ENCODE data around the gene ZBTB38.

DNA sequence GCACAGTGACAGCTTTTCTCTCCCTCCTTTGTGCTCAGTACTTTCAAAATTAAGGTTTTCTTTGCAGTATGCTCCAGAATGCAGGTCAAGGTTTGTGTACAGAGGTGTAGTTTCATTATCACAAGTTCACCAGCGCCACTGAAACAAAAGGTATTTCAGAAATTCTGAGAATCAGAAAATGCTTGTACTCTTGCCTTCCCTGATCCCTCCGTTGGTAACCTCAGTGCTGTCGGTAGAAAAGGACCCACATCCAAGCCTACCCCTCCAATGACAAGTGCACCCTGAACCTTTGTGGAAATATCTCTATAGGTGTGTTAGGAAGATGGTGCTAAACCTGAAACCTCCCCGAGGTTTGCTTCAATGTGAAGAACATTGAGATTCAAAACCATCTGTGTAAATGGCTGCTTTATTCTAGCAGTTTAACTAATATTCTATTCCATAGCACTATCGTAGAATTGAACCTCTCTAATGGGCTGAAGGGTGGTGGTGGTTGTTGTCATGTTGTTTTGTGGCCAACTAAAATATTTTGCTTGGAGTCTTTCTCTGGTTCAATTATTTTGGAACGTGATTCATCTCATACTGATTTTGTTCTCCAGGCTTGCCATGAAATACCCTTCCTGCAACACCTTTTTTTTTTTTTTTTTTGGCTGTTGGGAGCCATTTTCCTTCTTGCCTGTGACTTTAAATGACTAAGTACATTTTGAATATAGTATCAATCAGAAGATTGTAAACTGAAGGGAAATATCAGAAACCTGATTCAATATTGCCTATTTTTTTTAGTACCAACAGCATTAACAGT is 20.7 kb downstream of the ZBTB38 start:
- TF ChIP-seq POLR2A (IDR thresholded peaks at IDR 0.05) (no peak), CTCF (IDR thresholded peaks at IDR 0.05) (no peak)
